GM18870 (cell line): ENCODE measurements around the gene MESP2.
"Not testable (repeated sequence)": the region's sequence is repeated elsewhere in the genome, so short reads cannot be mapped to it uniquely, and the experiment has no call there.

Source experiments
- ATAC-seq: cut with Tn5 transposase; IDR thresholded peaks from one replicate; pipeline ENCODE4 v1.9.1; 2021; ENCODE audit warnings: moderate library complexity; ENCODE audit not compliant: unreplicated experiment

The MESP2 gene

GRCh38 chr15:89777782-89778380 is 1.7 kb downstream of the MESP2 start:
- ATAC-seq: no peak

GRCh38 chr15:89778861-89779260 is 2.7 kb downstream of the MESP2 start:
- no peak for ATAC-seq

- ATAC-seq: no peak
These were observed 4.5 kb downstream of the MESP2 start for GRCh38 chr15:89780601-89781000.

- ATAC-seq: no peak
These were observed 4.9 kb downstream of the MESP2 start for GRCh38 chr15:89781055-89781454.

GRCh38 chr15:89781891-89782618 is 5.9 kb downstream of the MESP2 start:
- ATAC-seq: no peak

- ATAC-seq: not testable (repeated sequence)
These were observed 6.5 kb downstream of the MESP2 start for GRCh38 chr15:89782619-89782950.

- no peak for ATAC-seq
These were observed 7.2 kb downstream of the MESP2 start for GRCh38 chr15:89783111-89783860.

- no peak for ATAC-seq
These were observed 7.9 kb downstream of the MESP2 start for GRCh38 chr15:89783861-89784685.

- ATAC-seq: no peak
These were observed 8.5 kb downstream of the MESP2 start for GRCh38 chr15:89784686-89784960.

- no peak for ATAC-seq
These were observed 9.1 kb downstream of the MESP2 start for GRCh38 chr15:89785064-89785773.

GRCh38 chr15:89785774-89786140 is 9.6 kb downstream of the MESP2 start:
- no peak for ATAC-seq

- ATAC-seq: no peak
These were observed 11.8 kb downstream of the MESP2 start for GRCh38 chr15:89787944-89788343.

- not testable (repeated sequence) for ATAC-seq
These were observed 12.5 kb downstream of the MESP2 start for GRCh38 chr15:89788585-89788984.

- no peak for ATAC-seq
These were observed 14.1 kb downstream of the MESP2 start for GRCh38 chr15:89790206-89790605.

GRCh38 chr15:89790661-89791060 is 14.5 kb downstream of the MESP2 start:
- ATAC-seq: no peak

GRCh38 chr15:89792106-89792805 is 16.1 kb downstream of the MESP2 start:
- no peak for ATAC-seq

- ATAC-seq: no peak
These were observed 18.6 kb downstream of the MESP2 start for GRCh38 chr15:89794627-89795241.

- no peak for ATAC-seq
These were observed 19.9 kb downstream of the MESP2 start for GRCh38 chr15:89795996-89796395.

- ATAC-seq: no peak
These were observed 21.6 kb downstream of the MESP2 start for GRCh38 chr15:89797678-89798201.
